AG04449 (cell line): ENCODE results near the gene MOGAT1.
"Not testable (repeated sequence)": the region's sequence is repeated elsewhere in the genome, so short reads cannot be mapped to it uniquely, and the experiment has no call there.

Experiments used
- CTCF ChIA-PET: fragments of 350-600 bp; formaldehyde crosslinking; extraction: SDS; loops from one replicate; lab custom pipeline; 2021; ENCODE audit warnings: antibody characterized with exemption; lab: Yijun Ruan, JAX
- POLR2A ChIA-PET: fragments of 400-600, 350-600 bp; formaldehyde crosslinking; extraction: SDS; loops from one replicate; lab custom pipeline; 2020; ENCODE audit warnings: antibody characterized with exemption, inconsistent platforms; lab: Yijun Ruan, JAX
- DNase-seq: peaks from one replicate; pipeline ENCODE4 v3.0.0-alpha.2; 2010; ENCODE audit warnings: low read depth, low spot score
- H3K4me3 ChIP-seq: 2 replicates; pipeline ENCODE4 v1.5.1; 2011; ENCODE audit warnings: low read depth, mild to moderate bottlenecking, control low read depth, low read length
- TF ChIP-seq, protein P1 (sequence below): IDR thresholded peaks from one replicate; pipeline ENCODE4 v1.5.1; 2011; ENCODE audit warnings: mild to moderate bottlenecking, moderate library complexity, low read length, control low read depth, inconsistent platforms; ENCODE audit not compliant: insufficient read depth; ENCODE audit errors: missing control alignments

Gene MOGAT1

GRCh38 chr2:222753251-222753824 is 81.9 kb downstream of the MOGAT1 start:
- H3K4me3 ChIP-seq: no peak overlapping the region
- no peak for DNase-seq
- TF ChIP-seq, protein P1, sequence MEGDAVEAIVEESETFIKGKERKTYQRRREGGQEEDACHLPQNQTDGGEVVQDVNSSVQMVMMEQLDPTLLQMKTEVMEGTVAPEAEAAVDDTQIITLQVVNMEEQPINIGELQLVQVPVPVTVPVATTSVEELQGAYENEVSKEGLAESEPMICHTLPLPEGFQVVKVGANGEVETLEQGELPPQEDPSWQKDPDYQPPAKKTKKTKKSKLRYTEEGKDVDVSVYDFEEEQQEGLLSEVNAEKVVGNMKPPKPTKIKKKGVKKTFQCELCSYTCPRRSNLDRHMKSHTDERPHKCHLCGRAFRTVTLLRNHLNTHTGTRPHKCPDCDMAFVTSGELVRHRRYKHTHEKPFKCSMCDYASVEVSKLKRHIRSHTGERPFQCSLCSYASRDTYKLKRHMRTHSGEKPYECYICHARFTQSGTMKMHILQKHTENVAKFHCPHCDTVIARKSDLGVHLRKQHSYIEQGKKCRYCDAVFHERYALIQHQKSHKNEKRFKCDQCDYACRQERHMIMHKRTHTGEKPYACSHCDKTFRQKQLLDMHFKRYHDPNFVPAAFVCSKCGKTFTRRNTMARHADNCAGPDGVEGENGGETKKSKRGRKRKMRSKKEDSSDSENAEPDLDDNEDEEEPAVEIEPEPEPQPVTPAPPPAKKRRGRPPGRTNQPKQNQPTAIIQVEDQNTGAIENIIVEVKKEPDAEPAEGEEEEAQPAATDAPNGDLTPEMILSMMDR: no peak
- CTCF ChIA-PET: interaction anchor here (0.6 to 0.9 kb wide), 3 partner anchors 11 to 754 kb away, joined by 3 read pairs; no protein-coding TSS in a partner anchor
- POLR2A ChIA-PET: no interaction called here

DNA sequence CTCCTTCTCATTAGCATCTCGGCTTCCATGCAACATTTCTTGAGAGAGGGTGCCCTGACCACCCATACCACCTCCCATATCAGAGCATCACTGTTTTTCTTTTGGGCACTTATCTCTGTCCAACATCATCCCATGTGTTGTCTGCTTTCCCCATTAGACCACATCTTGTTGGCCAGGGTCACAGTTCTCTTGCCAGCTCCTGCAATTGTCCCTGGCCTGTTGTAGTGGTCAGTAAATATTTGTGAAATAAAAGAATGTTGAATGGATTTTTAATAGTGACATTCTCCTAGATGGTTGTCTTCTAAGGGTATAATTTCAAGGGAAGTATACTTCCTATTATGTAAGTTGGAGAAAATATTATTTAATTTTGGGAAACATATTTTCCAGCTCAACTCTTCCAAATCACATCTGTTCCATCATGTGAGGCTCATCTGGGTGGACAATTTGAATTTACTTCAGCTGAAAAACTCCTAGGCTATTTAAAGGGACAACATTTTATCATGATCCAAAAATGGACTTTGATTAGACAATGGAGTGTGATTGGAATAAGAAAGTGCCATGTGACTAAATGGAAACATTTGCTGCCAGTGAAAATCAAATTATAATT is 83.0 kb downstream of the MOGAT1 start:
- no peak for DNase-seq
- ChIA-PET CTCF (interaction anchor here (0.9 kb wide), 1 partner anchor 149 kb away, joined by 3 read pairs; no protein-coding TSS in a partner anchor), POLR2A (no interaction called here)
- no peak overlapping the region for H3K4me3 ChIP-seq
- TF ChIP-seq, protein P1: no peak

DNA sequence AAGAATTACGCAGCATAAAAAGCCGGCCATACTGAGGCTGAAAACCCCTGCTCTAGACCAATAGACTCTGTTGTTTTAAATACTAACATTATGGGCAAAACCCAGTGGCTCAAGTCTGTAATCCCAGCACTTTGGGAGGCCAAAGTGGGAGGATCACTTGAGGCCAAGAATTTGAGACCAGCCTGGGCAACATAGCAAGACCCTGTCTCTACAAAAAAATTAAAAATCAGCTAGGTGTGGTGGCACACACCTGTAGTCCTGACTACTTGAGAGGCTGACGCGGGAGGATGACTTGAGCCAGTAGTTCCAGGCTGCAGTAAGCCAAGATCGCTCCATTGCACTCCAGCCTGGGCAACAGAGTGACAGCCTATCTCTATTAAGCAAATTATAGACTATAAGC is 84.1 kb downstream of the MOGAT1 start:
- H3K4me3 ChIP-seq, POLR2A ChIA-PET, DNase-seq, CTCF ChIA-PET: not testable (repeated sequence)

- no peak overlapping the region for H3K4me3 ChIP-seq
- TF ChIP-seq, protein P1: no peak
- ChIA-PET CTCF (no interaction called here), POLR2A (no interaction called here)
- DNase-seq: no peak
These were observed 84.9 kb downstream of the MOGAT1 start for GRCh38 chr2:222756362-222756831.

DNA sequence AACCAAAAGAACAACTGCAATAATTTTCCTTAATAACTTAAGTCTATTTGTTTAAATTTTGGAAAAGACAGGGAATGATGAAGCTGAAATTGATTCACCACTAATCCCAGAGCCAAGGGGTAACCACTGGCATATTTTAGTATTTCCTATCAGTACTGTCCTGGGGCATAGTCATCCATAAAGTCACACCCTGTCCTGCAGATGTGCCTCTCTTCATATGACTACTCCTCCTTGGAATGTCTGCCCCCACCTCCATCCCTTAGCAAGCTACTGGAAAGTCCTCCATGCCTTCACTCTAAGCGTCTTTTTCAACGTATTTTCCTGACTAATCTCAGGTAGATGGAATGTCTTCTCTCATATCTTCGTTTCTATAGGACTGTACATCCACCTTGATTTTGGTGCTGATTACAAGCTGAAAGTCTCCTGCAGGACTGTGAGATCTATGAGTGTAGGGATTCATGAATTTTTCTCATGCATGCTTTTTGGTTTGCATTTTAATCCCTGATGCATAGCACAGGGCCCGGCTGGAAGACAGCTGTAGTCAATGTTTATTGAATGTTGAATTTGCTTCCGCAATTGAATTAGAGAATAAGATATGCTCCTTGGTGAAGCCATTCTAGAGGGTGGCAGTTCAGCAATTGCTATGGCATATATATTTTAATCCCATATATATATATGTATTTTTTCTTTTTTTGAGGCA is 85.6 kb downstream of the MOGAT1 start:
- CTCF ChIA-PET: no interaction called here
- no peak for DNase-seq
- POLR2A ChIA-PET: no interaction called here
- no peak overlapping the region for H3K4me3 ChIP-seq
- TF ChIP-seq, protein P1: no peak
